Spleen (tissue), 7 donors: ENCODE measurements around the gene PGAP3.
"Not testable (repeated sequence)": the region's sequence is repeated elsewhere in the genome, so short reads cannot be mapped to it uniquely, and the experiment has no call there.

Experiments
- CTCF ChIP-seq, 11 experiments: fragments of 200-600 bp in 7 of 11; fragments of 450-650 bp in 4 of 11; sonication (generic) in 4 of 11; IDR thresholded peaks in 8 of 11; conservative IDR thresholded peaks in 3 of 11; 1 replicate in 7 of 11; 2 replicates in 4 of 11; pipeline versions ENCODE4 v1.4.0 to v1.8.0; 2016 to 2021; ENCODE audit warnings: antibody characterized with exemption in 11 of 11, inconsistent platforms in 4 of 11, mild to moderate bottlenecking in 1 of 11
- POLR2A ChIP-seq, 3 donors: fragments of 450-650 bp; IDR thresholded peaks; one replicate each; pipeline ENCODE4 v1.5.1; 2017; ENCODE audit warnings: antibody characterized with exemption in 3 of 3, mild to moderate bottlenecking in 1 of 3
- POLR2AphosphoS5 ChIP-seq, 3 donors: sonication (generic); formaldehyde crosslinking; IDR thresholded peaks; one replicate each; pipeline ENCODE4 v1.5.1; 2017; ENCODE audit warnings: antibody characterized with exemption in 3 of 3
- donor health status: DM: no; HTN: no; CAD: no; lungs with moderate emphysema.
- donor health status: DM: no; HTN: no; CAD: no.
- donor health status: DM: no; HTN: no; CAD: no.

GRCh38 chr17:39711071-39711470, 23.2 kb upstream of the PGAP3 start:
- TF ChIP-seq POLR2A (IDR thresholded peaks at IDR 0.05); CTCF (IDR thresholded peaks at IDR 0.05 in 8 of 11, conservative IDR thresholded peaks at IDR 0.05 in 3 of 11); POLR2AphosphoS5 (IDR thresholded peaks at IDR 0.05): not testable (repeated sequence)
